HCT116 (cell line): ENCODE results near the gene PRCD. TPM values are rescaled to one million over a fixed set of nuclear protein-coding genes. Genes with fewer than 3 reads are reported as not detected.

ENCODE experiments used
- ATAC-seq: fragments of 200-7000 bp; cut with Tn5 transposase; 2 replicates; pipeline ENCODE4 v1.9.1; 2020; ENCODE audit warnings: mild to moderate bottlenecking, moderate library complexity
- BruUV-seq: library from RNA; stranded (reverse); fragments of 400-500 nt; replicated peaks from 2 replicates; lab custom pipeline; 2021; lab: Mats Ljungman, UMichigan
- CTCF ChIA-PET: fragments of 300-600 bp; sonication (Branson Sonifier 250); formaldehyde crosslinking; loops from one replicate; lab custom pipeline; 2021; ENCODE audit warnings: antibody characterized with exemption; lab: Charles Lee
- POLR2A ChIA-PET: fragments of 300-600, 350-600 bp; sonication (Branson Sonifier 250); formaldehyde crosslinking; loops from one replicate; lab custom pipeline; 2021; ENCODE audit warnings: antibody characterized with exemption; lab: Charles Lee
- RAD21 ChIA-PET, 2 experiments: fragments of 300-600 bp; sonication (Branson Sonifier 250); formaldehyde crosslinking; loops; one replicate each; lab custom pipeline; 2023; ENCODE audit warnings: low total read pairs in 2 of 2; ENCODE audit not compliant: uncharacterized antibody in 2 of 2, unreplicated experiment in 2 of 2, low non-redundant PET in 1 of 2; lab: Charles Lee
- DNase-seq: peaks from one replicate; pipeline ENCODE4 v3.0.0-alpha.2; 2010; ENCODE audit warnings: low read depth, low spot score
- H2AFZ ChIP-seq: fragments of 200-600 bp; shearing (Covaris generic), sonication (generic); 2 replicates; pipeline ENCODE4 v1.6.1; 2017; ENCODE audit warnings: low read depth, mixed run types, mixed read lengths, antibody characterized with exemption, low read length; ENCODE audit not compliant: poor library complexity, severe bottlenecking
- H3K27ac ChIP-seq: 2 replicates; pipeline ENCODE4 v1.5.1; 2012; ENCODE audit warnings: low read depth, low read length
- H3K27me3 ChIP-seq: fragments of 200-600 bp; sonication (generic); 2 replicates; pipeline ENCODE4 v1.6.1; 2016; ENCODE audit warnings: mixed run types, low read length, mixed read lengths; ENCODE audit not compliant: insufficient read depth
- H3K36me3 ChIP-seq, 2 experiments: fragments of 200-500 bp in 1 of 2; fragments of 200-600 bp in 1 of 2; sonication (Bioruptor generic) in 1 of 2; sonication (generic) in 1 of 2; 2 replicates each; pipeline versions ENCODE4 v1.5.1 to v1.6.1; 2014 to 2016; ENCODE audit warnings: low read length in 2 of 2, inconsistent platforms in 1 of 2, mixed read lengths in 1 of 2, mixed run types in 1 of 2; ENCODE audit not compliant: insufficient read depth in 2 of 2, control insufficient read depth in 1 of 2
- H3K4me1 ChIP-seq, 2 experiments: fragments of 200-600 bp in 1 of 2; sonication (generic) in 1 of 2; 2 replicates each; pipeline versions ENCODE4 v1.5.1 to v1.6.1; 2012 to 2017; ENCODE audit warnings: low read length in 2 of 2, inconsistent platforms in 1 of 2, mild to moderate bottlenecking in 1 of 2, mixed read lengths in 1 of 2, mixed run types in 1 of 2, moderate library complexity in 1 of 2; ENCODE audit not compliant: insufficient read depth in 2 of 2, control insufficient read depth in 1 of 2
- H3K4me2 ChIP-seq: fragments of 200-600 bp; sonication (generic); 2 replicates; pipeline ENCODE4 v1.6.1; 2017; ENCODE audit warnings: mixed run types, low read length, mixed read lengths
- H3K4me3 ChIP-seq, 2 experiments: fragments of 200-600 bp in 1 of 2; sonication (generic) in 1 of 2; replicated peaks in 1 of 2; 2 replicates each; pipeline ENCODE4 v1.5.1; 2011 to 2016; ENCODE audit warnings: low read length in 2 of 2, control low read depth in 1 of 2, low read depth in 1 of 2, mild to moderate bottlenecking in 1 of 2, mixed read lengths in 1 of 2, mixed run types in 1 of 2
- H3K79me2 ChIP-seq: fragments of 200-600 bp; sonication (generic); 2 replicates; pipeline ENCODE4 v1.6.1; 2017; ENCODE audit warnings: mild to moderate bottlenecking, mixed run types, low read length, moderate library complexity, mixed read lengths; ENCODE audit not compliant: insufficient read depth
- H3K9ac ChIP-seq: fragments of 200-600 bp; sonication (generic); 2 replicates; pipeline ENCODE4 v1.6.1; 2016; ENCODE audit warnings: low read length, mixed read lengths
- H3K9me2 ChIP-seq: fragments of 200-600 bp; sonication (generic), shearing (Covaris generic); 2 replicates; pipeline ENCODE4 v1.6.1; 2017; ENCODE audit warnings: mixed run types, mild to moderate bottlenecking, moderate library complexity; ENCODE audit not compliant: insufficient read depth
- H3K9me3 ChIP-seq, 2 experiments: fragments of 200-500 bp in 1 of 2; fragments of 200-600 bp in 1 of 2; sonication (Bioruptor generic) in 1 of 2; sonication (generic) in 1 of 2; 2 replicates each; pipeline ENCODE4 v1.6.1; 2014 to 2017; ENCODE audit warnings: low read length in 2 of 2, mixed read lengths in 2 of 2, inconsistent platforms in 1 of 2, low read depth in 1 of 2, mild to moderate bottlenecking in 1 of 2, mixed run types in 1 of 2, moderate library complexity in 1 of 2; ENCODE audit not compliant: control insufficient read depth in 1 of 2, insufficient read depth in 1 of 2
- H4K20me1 ChIP-seq: fragments of 200-600 bp; sonication (generic), shearing (Covaris generic); 2 replicates; pipeline ENCODE4 v1.6.1; 2017; ENCODE audit warnings: mixed run types, mild to moderate bottlenecking, moderate library complexity; ENCODE audit not compliant: insufficient read depth
- EGR1 ChIP-seq: IDR thresholded peaks from 2 replicates; pipeline ENCODE4 v1.6.1; 2012; ENCODE audit warnings: low read depth
- ELF1 ChIP-seq: IDR thresholded peaks from 2 replicates; pipeline ENCODE4 v1.6.1; 2012; ENCODE audit warnings: low read depth, borderline replicate concordance
- EZH2phosphoT487 ChIP-seq: fragments of 200-600 bp; IDR thresholded peaks from 2 replicates; pipeline ENCODE4 v1.6.1; 2018; ENCODE audit warnings: antibody characterized with exemption, borderline replicate concordance
- JUND ChIP-seq: IDR thresholded peaks from 2 replicates; pipeline ENCODE4 v1.6.1; 2012
- POLR2A ChIP-seq: IDR thresholded peaks from 2 replicates; pipeline ENCODE4 v1.7.0; 2011; ENCODE audit warnings: borderline replicate concordance; ENCODE audit not compliant: insufficient read depth, insufficient read length; ENCODE audit errors: extremely low read depth
- POLR2AphosphoS5 ChIP-seq: IDR thresholded peaks from 2 replicates; pipeline ENCODE4 v1.6.1; 2011; ENCODE audit warnings: mild to moderate bottlenecking, low read depth, low read length, moderate library complexity
- SIN3A ChIP-seq: IDR thresholded peaks from 2 replicates; pipeline ENCODE4 v1.6.1; 2012; ENCODE audit warnings: low read depth
- SP1 ChIP-seq: IDR thresholded peaks from 2 replicates; pipeline ENCODE4 v1.6.1; 2012; ENCODE audit warnings: low read depth
- SRF ChIP-seq: IDR thresholded peaks from 2 replicates; pipeline ENCODE4 v1.6.1; 2012; ENCODE audit warnings: low read depth
- TCF7L2 ChIP-seq: IDR thresholded peaks from 2 replicates; pipeline ENCODE4 v1.7.0; 2011; ENCODE audit warnings: borderline replicate concordance, inconsistent platforms; ENCODE audit not compliant: insufficient read depth, insufficient read length; ENCODE audit errors: extremely low read depth
- ZNF274 ChIP-seq: fragments of 200-500 bp; sonication (Bioruptor generic); IDR thresholded peaks from 2 replicates; pipeline ENCODE4 v1.6.1; 2014; ENCODE audit warnings: mild to moderate bottlenecking, low read depth, low read length, inconsistent platforms
- intact Hi-C: fragments of 100-400 bp; cut with micrococcal nuclease; formaldehyde crosslinking; loops from 2 replicates; pipeline ENCODE4 v1.10.0; 2022
- total RNA-seq: library from RNA; stranded (reverse); gene quantifications from one replicate; pipeline ENCODE4 v1.2.1, GENCODE V29; 2021; ENCODE audit not compliant: unreplicated experiment
- TF ChIP-seq, protein P1 (sequence below): IDR thresholded peaks from 2 replicates; pipeline ENCODE4 v1.6.1; 2011; ENCODE audit warnings: mild to moderate bottlenecking, low read length, moderate library complexity; ENCODE audit not compliant: insufficient replicate concordance; ENCODE audit errors: extremely low read depth
- TF ChIP-seq, protein P2 (sequence below), 3 experiments: fragments of 200-600 bp in 1 of 3; sonication (generic) in 1 of 3; IDR thresholded peaks in 2 of 3; conservative IDR thresholded peaks in 1 of 3; 2 replicates each; pipeline ENCODE4 v1.5.1; 2012 to 2017; ENCODE audit warnings: low read depth in 2 of 3, low read length in 2 of 3, antibody characterized with exemption in 1 of 3, borderline replicate concordance in 1 of 3, control low read depth in 1 of 3, mild to moderate bottlenecking in 1 of 3, mixed read lengths in 1 of 3, mixed run types in 1 of 3, moderate library complexity in 1 of 3; ENCODE audit not compliant: insufficient read depth in 1 of 3

PRCD gene
- total RNA-seq, 1 experiment from 2014 or later = not detected

DNA sequence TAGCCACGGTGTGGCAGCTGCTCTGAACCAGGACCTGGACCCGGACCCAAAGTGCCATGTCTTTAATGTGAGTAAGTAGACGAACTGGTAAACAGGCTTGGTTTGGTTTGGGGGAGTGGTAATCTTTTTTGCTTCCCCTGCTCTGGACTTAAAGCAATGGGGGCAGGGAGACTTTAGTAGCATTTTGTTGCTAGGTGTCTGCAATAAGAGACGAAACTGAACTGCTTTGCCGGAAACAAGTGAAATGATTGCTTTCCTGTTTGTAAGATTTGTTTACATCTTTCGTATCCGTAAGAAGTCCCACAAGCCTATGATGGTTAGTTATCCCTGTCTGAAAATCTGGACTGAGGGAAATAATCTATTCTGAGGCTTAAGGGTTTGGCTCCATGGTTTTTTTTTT lies 21.5 kb downstream of the PRCD start:
- H3K4me2 ChIP-seq = no peak overlapping the region
- peaks cover 75% of the 10 kb centered on the region for H3K79me2 ChIP-seq
- ChIA-PET CTCF (no interaction called here), RAD21 (no interaction called here), POLR2A (interaction anchor here (1.7 kb wide), 1 partner anchor 33 kb away, joined by 5 read pairs; no protein-coding TSS in a partner anchor)
- H3K4me3 ChIP-seq = no peak overlapping the region
- no peak for DNase-seq
- H4K20me1 ChIP-seq = peaks cover 46% of the 10 kb centered on the region; the same call in 1 of the 2 replicates
- no peaks in the 10 kb centered on the region for H3K9me2 ChIP-seq
- H3K9ac ChIP-seq = no peak overlapping the region
- H3K27me3 ChIP-seq = no peaks in the 10 kb centered on the region
- H3K4me1 ChIP-seq = peaks cover 12 to 44% of the 10 kb centered on the region in 2 experiments; a peak in 3 of 4 replicates
- no peak for ATAC-seq
- H3K9me3 ChIP-seq = no peaks in the 10 kb centered on the region
- BruUV-seq = no TSS peak
- H2AFZ ChIP-seq = no peak overlapping the region
- TF ChIP-seq POLR2A = no peak
- TF ChIP-seq, protein P1, sequence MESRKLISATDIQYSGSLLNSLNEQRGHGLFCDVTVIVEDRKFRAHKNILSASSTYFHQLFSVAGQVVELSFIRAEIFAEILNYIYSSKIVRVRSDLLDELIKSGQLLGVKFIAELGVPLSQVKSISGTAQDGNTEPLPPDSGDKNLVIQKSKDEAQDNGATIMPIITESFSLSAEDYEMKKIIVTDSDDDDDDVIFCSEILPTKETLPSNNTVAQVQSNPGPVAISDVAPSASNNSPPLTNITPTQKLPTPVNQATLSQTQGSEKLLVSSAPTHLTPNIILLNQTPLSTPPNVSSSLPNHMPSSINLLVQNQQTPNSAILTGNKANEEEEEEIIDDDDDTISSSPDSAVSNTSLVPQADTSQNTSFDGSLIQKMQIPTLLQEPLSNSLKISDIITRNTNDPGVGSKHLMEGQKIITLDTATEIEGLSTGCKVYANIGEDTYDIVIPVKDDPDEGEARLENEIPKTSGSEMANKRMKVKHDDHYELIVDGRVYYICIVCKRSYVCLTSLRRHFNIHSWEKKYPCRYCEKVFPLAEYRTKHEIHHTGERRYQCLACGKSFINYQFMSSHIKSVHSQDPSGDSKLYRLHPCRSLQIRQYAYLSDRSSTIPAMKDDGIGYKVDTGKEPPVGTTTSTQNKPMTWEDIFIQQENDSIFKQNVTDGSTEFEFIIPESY = no peak
- TF ChIP-seq POLR2AphosphoS5 = 0 out of 2 replicates have a peak, but pooled peaks have one; percentile 7
- H3K27ac ChIP-seq = no peak overlapping the region
- H3K36me3 ChIP-seq = peaks cover 31 to 71% of the 10 kb centered on the region in 2 experiments
- intact Hi-C loops = no loop called here

DNA sequence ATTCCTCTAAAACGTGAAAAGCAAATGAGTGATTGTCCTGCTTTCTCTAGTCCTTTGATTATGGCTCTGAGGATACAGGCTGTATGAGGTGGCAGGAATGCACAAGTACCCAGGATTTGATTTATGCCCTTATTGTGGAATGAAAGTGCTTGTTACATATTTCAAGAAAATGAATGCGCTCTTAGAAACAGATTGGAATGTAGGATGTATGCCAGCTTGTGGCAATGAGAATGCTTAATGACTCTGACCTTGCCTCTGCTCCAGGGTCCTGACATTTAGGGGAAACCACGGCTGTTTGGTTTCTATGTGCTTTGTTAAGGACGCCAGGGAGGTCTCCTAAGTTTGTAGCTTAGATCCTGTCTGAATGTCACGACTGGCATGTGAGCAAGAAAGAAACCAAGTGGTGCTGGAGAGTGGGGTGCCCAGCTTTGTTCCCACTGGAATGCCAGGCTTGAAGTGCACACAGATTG lies 22.0 kb downstream of the PRCD start:
- peaks cover 75% of the 10 kb centered on the region for H3K79me2 ChIP-seq
- ChIA-PET RAD21 (interaction anchor here in 1 of 2 experiments (0.7 kb wide), 1 partner anchor 51 kb away, joined by 3 read pairs; no protein-coding TSS in a partner anchor), CTCF (no interaction called here), POLR2A (no interaction called here)
- BruUV-seq = no TSS peak
- H3K27me3 ChIP-seq = no peaks in the 10 kb centered on the region
- no peak overlapping the region for H2AFZ ChIP-seq
- H3K9ac ChIP-seq = no peak overlapping the region
- intact Hi-C loops = no loop called here
- H3K27ac ChIP-seq = no peak overlapping the region
- H3K4me3 ChIP-seq = no peak overlapping the region
- no peaks in the 10 kb centered on the region for H3K9me3 ChIP-seq
- ATAC-seq (no peak), DNase-seq (no peak)
- no peak overlapping the region for H3K4me2 ChIP-seq
- peaks cover 9 to 42% of the 10 kb centered on the region in 2 experiments; a peak in 3 of 4 replicates for H3K4me1 ChIP-seq
- H4K20me1 ChIP-seq = peaks cover 48% of the 10 kb centered on the region; the same call in 1 of the 2 replicates
- H3K9me2 ChIP-seq = no peaks in the 10 kb centered on the region
- H3K36me3 ChIP-seq = peaks cover 31 to 74% of the 10 kb centered on the region in 2 experiments
- TF ChIP-seq EZH2phosphoT487 (no peak), JUND (no peak), SIN3A (no peak), ELF1 (no peak), ZNF274 (no peak), SP1 (no peak), EGR1 (no peak), SRF (no peak), TCF7L2 (no peak), POLR2AphosphoS5 (no peak)
- TF ChIP-seq, protein P1 = no peak
- TF ChIP-seq, protein P2, sequence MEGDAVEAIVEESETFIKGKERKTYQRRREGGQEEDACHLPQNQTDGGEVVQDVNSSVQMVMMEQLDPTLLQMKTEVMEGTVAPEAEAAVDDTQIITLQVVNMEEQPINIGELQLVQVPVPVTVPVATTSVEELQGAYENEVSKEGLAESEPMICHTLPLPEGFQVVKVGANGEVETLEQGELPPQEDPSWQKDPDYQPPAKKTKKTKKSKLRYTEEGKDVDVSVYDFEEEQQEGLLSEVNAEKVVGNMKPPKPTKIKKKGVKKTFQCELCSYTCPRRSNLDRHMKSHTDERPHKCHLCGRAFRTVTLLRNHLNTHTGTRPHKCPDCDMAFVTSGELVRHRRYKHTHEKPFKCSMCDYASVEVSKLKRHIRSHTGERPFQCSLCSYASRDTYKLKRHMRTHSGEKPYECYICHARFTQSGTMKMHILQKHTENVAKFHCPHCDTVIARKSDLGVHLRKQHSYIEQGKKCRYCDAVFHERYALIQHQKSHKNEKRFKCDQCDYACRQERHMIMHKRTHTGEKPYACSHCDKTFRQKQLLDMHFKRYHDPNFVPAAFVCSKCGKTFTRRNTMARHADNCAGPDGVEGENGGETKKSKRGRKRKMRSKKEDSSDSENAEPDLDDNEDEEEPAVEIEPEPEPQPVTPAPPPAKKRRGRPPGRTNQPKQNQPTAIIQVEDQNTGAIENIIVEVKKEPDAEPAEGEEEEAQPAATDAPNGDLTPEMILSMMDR (IDR thresholded peaks at IDR 0.05 in 2 of 3, conservative IDR thresholded peaks at IDR 0.05 in 1 of 3; ENCODE audit: borderline replicate concordance in 1 of 3, insufficient read depth in 1 of 3, low read depth in 2 of 3, low read length in 2 of 3) = no peak
